OCI-LY3 (cell line): ENCODE data around the gene GAB2.

Experiments used
- CTCF ChIP-seq: fragments of 200-600, 300-600 bp; sonication (generic); IDR thresholded peaks from 2 replicates; pipeline ENCODE4 v1.5.1; 2014; ENCODE audit warnings: antibody characterized with exemption, low read length, low read depth
- EZH2phosphoT487 ChIP-seq: fragments of 200-600 bp; shearing (Covaris generic); IDR thresholded peaks from 2 replicates; pipeline ENCODE4 v1.6.1; 2018; ENCODE audit warnings: antibody characterized with exemption, mixed run types, low read depth

- TF ChIP-seq CTCF (no peak), EZH2phosphoT487 (no peak)
Observed at GRCh38 chr11:78424334-78425270, 7.0 kb upstream of the GAB2 start.
